ENCODE data around the gene SFRP5.

The SFRP5 gene

DNA sequence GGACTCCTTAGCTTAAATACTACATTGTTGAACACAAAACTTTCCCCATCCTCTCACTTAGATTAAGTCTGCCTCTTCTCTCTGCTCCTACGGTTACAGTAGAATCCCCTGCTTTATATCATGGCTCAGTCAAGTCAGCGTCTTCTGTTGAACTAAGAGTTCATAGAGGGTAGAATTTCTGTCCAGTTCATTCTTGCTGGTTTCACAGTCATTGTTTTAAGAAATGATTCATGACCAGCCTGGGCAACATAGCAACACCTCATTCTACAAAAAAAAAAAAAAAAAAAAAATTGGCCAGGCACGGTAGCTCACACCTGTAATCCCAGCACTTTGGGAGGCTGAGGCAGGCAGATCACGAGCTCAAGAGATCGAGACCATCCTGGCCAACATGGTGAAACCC, 38.5 kb downstream of the SFRP5 start:
- no peak for DNase-seq

DNA sequence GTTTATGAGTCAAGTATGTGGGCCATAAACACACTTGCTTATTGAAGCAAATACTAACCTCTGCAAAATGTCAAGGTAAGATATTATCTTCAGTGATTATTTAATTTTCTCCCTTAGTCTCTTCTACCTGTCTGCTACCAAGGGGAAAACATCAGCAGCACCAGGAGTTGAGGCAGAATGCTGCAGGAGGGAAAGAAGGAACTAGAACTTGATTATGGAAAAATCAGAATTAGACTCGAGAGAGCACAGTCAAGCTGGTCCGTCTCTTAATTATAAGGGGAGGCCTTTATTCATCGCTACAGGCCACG, 39.8 kb downstream of the SFRP5 start:
- DNase-seq = no peak

DNA sequence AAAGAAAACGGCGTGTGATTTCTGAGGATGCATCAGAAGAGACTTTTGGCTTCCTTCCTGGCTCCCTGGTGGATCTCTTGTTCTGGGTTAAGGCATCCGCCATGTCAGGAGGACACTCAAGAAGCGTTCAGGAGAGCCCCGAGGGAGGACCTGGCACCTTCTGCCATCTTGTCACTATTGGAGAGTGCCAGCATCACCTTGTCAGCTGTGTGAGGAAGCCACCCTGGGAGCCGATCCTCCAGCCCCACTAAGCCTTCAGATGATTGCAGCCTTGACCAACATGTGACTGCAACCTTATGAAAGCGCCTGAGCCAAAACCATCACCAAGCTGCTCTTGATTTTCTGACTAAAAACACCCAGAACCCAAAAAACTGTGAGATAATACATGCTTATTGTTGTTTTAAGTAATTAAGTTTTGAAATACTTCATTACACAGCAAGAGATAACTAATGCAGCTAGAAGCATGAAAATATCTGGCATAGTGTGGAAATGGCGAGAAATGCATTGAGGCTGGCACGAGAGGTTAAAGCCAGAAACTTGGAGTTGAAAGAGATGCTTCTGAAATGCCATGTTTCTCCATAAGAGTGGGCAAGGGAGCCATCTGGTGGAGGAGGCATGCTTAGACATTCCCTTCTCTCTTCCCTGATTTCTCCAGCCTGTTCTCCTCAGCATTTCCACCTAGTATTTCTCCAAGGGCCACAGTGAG, 40.3 kb downstream of the SFRP5 start:
- no peak for DNase-seq

DNA sequence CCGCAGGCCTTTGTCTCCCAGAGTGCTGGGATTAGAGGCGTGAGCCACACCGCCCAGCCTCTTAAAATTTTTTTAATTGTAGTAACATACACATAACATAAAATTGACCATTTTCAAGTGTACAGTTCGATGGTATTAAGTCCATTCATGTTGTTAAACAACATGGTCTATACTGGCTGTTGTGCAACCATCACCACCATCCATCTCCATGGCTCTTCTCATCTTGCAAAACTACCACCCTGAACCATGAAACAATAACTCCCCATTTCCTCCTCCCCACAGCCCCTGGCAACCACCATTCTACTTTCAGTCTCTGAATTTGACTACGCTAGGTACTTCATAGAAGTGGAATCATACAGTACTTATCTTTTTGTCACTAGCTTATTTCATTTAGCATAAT, 42.8 kb downstream of the SFRP5 start:
- no peak for DNase-seq

DNA sequence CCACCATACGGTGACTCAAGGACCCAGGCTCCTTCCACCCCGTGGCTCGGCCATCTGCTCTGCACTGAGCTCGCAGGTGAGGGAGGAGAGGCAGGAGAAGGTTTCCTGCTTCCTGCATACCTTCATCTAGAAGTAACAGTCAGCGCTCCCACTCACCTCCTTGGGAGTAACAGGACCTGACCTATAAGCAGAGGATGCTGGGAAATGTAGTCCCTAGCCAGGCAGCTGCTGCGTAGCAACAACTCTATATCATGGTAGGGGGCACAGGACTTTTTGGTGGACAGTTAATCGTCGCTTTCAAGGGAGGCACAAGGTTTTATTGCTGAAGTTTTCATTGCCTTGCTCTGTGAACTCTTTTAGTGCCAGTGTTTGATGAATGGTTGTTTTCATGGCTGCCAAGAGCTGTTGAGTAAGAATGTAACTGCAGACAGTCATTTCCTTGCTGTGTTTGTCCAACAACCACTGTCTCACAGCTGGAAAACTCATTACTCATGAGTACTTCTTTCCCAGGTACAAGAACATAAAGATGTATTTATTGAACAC, 45.1 kb downstream of the SFRP5 start:
- no peak for DNase-seq

DNA sequence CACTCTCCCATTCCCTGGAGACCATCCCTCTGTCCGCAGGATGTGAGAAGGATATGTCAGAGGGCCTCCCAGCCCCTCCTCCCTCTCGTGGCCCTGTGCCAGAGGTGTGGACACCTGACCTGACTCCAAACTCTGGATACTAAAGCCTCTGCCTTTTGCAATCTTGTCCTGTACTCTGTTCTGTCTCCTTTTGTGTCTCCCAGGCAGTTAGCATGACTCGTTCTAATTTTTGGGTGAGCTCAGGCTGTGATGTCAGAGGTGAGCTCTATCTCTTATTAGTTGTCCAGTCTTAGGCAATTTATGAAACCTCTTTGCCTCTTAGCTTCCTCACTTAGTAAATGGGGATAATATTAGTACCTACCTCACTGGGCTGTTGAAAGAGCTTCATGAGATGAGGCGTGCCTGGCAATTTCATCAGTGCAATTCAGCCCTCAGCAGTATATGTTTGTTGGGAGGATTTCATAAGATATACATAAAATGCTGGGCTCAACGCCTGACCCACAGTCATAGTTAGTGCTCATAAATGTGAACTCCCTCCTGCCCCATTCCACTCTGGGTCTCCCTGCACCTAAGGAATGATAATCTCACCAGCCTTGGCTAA, 47.4 kb downstream of the SFRP5 start:
- no peak for DNase-seq

DNA sequence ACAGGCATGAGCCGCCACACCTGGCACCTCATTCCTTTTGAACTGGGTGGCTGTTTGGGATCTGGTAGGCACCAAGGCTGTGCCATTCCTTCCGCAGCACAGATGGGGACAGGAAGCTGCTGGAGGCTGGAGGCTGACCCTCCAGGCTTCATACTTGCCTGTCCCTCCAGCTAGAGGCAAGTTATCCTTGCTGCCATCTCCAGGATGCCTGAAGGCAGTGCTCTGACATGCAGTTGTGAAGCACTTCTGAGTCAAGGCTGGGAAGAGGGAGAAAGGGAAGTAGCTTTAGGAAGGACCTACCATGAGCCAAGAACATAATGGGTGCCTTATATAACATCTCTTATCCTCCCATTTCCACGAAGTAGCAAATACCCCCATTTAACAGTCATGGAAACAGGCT, 48.8 kb downstream of the SFRP5 start:
- DNase-seq = no peak

DNA sequence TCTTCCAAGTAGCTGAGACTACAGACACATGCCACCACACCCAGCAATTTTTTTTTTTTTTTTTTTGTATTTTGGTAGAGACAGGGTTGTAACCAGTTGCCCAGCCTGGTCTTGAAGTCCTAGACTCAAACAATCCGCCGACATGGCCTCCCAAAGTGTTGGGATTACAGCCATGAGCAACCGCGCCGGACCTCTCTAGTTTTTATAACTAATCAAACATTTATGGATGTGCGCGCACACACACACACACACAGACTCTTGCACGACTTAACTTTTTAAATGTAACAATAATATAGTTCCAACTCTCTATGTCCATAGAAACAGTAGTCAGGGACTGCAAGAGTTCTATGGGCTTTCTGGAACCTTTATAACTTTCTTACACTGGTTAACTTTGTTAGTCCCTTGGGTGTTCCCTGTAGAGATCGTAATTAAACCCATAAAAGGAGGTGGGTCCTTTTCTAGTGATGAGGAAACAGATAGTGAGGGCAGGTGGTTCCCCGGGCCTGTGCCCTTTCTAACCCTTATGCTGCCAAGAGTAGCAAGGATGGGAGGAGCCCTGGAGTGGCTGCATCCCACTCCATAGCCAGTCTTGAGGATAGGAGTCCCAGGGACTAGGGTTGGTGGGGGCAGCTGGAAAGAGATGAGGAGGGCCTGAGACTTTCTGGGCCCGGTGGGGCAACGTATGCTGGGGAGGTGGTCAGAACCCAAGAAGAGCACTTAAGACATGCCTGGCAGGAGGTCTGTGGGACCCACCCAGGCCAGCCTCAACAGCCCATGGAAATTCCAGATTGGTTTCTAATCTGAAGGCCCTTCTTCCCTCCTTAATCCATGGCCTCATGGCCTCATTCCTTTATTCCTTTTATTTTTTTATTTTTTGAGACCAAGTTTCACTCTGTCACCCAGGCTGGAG, 49.7 kb downstream of the SFRP5 start:
- DNase-seq = no peak

DNA sequence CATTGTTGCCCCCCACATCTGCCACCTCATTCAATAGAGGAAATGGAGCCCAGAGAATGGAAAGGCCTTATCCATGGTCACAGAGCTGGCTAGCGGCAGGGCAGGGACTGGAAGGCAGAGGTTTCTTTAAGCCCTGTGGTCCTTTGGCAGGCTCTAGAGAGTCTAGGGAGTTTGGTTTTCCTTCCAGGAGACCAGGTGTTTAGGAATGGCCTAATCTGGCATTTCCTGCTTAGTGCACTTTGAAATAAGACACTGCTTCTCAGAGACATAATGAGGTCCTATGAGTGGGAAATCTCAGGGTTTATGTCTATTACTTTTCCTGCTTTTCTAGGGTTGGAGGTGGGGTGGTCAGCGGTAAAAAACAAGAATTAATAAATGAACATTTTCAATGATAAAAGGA, 52.2 kb downstream of the SFRP5 start:
- no peak for DNase-seq

DNA sequence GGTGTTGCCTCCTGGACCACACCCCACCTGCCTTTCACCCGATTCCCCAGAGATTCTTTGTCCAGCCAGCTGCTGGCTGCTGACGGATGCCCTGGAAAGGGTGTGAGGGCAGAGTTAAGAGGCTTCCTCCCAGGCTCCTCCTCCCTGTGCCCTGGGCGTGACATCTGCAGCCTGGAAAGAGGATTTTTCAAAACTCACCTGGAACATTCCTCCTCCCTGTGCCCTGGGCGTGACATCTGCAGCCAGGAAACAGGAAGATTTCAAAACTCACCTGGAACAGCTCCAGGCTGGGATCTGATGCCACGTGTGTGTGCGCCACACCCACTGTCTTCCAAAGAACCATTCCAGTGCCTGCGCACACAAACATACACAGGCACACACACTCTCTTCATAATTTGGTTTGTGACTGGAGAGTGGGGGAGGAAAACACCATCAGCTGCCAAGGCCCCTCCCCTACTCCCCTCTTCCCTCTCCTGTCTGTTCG, 53.1 kb downstream of the SFRP5 start:
- DNase-seq = no peak

DNA sequence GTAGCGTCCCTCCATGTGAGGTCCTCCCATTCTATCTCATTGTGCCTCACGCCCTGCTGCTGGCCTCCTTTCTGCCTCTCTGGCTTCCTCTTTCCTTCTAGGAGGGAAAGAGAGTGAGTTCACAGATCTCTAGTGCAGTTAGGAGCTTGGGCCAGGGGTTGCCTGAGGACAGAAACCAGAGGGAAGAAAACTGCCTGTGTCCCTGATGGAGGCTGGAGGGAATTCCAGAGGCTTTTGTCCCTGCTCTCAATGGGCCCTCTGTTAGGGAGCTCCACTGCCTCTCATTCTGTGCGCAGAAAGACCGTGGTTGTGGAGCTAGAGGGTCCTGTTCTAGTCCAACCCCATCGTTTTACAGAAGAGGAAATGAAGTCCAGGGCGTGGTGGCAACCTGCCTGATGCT, 53.6 kb downstream of the SFRP5 start:
- no peak for DNase-seq

DNA sequence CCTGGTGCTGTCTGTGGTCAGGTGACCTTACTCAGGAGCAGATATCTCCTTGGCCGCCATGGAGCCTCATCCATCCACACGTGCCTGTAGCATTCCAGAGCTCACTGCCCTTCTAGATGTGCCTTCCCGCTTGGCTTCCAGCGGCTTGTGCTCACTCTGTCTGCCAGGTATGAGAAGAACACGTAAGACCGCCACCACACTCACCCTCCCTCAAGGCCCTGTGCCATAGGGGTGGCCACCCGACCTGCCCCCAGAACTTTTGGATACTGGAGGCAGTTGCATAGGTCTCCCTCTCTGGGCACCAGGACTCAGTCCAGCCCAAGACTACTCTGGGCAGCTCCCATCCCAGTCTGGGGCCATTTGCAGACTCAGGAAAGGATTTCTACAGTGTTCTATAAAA, 54.2 kb downstream of the SFRP5 start:
- no peak for DNase-seq

Measured in NCI-H1436 treated with DMSO at 0.1 percent for 48 hours (cell line).